Thyroid gland (tissue), 4 donors: Measurements from ENCODE around the gene TNC.

Source experiments
- POLR2A ChIP-seq, 2 donors: fragments of 450-650 bp; IDR thresholded peaks; one replicate each; pipeline ENCODE4 v1.6.1; 2017; ENCODE audit warnings: antibody characterized with exemption in 2 of 2, mild to moderate bottlenecking in 2 of 2, moderate library complexity in 1 of 2
- TF ChIP-seq, protein P1 (sequence below), 6 experiments: fragments of 200-600 bp in 3 of 6; fragments of 450-650 bp in 3 of 6; sonication (generic) in 3 of 6; IDR thresholded peaks; one replicate each; pipeline ENCODE4 v1.5.1; 2016 to 2019; ENCODE audit warnings: antibody characterized with exemption in 6 of 6, mild to moderate bottlenecking in 2 of 6, inconsistent platforms in 1 of 6, moderate library complexity in 1 of 6

DNA sequence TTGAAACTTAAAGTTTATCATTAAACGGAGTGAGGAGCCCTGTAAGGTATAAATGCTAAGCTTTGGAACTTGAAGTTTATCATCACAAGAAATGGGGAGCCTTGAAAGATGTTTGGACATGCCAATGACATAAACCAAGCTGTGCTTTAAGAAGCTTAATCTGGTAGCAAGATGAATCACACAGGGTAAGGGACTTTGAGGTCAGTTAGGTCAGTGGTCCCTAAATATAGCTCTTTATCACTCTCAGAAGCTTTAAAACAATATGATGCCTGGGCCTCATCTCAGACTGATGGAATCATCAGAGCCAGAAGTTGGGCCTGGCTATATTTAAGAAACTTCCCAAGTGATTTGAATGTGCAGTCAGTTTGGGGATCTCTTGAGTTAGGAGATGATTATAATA lies 85.7 kb downstream of the TNC start:
- TF ChIP-seq, protein P1, sequence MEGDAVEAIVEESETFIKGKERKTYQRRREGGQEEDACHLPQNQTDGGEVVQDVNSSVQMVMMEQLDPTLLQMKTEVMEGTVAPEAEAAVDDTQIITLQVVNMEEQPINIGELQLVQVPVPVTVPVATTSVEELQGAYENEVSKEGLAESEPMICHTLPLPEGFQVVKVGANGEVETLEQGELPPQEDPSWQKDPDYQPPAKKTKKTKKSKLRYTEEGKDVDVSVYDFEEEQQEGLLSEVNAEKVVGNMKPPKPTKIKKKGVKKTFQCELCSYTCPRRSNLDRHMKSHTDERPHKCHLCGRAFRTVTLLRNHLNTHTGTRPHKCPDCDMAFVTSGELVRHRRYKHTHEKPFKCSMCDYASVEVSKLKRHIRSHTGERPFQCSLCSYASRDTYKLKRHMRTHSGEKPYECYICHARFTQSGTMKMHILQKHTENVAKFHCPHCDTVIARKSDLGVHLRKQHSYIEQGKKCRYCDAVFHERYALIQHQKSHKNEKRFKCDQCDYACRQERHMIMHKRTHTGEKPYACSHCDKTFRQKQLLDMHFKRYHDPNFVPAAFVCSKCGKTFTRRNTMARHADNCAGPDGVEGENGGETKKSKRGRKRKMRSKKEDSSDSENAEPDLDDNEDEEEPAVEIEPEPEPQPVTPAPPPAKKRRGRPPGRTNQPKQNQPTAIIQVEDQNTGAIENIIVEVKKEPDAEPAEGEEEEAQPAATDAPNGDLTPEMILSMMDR (IDR thresholded peaks at IDR 0.05): no peak
- TF ChIP-seq POLR2A (IDR thresholded peaks at IDR 0.05): no peak
